Mucosa of descending colon (tissue), 3 donors: Measurements from ENCODE around the gene LILRA2. TPM values are rescaled to one million over a fixed set of nuclear protein-coding genes. Genes with fewer than 3 reads are reported as not detected.
A peak's percentile ranks its signal among the peaks of the same experiment; 100 is the strongest.
"Not testable (repeated sequence)": the region's sequence is repeated elsewhere in the genome, so short reads cannot be mapped to it uniquely, and the experiment has no call there.

Experiments
- ATAC-seq: fragments of 200-7000 bp; cut with Tn5 transposase; one replicate; pipeline ENCODE4 v1.9.1; 2020; ENCODE audit warnings: mild to moderate bottlenecking, moderate library complexity
- DNase-seq, 3 donors: peaks; one replicate each; pipeline ENCODE4 v3.0.0-alpha.2; 2020
- H3K36me3 ChIP-seq: fragments of 200-600 bp; one replicate; pipeline ENCODE4 v1.8.0; 2021; ENCODE audit warnings: low read depth, mild to moderate bottlenecking
- H3K4me1 ChIP-seq: fragments of 200-600 bp; one replicate; pipeline ENCODE4 v1.8.0; 2021; ENCODE audit warnings: low read depth, mild to moderate bottlenecking
- H3K4me3 ChIP-seq: fragments of 200-600 bp; one replicate; pipeline ENCODE4 v1.8.0; 2021; ENCODE audit warnings: mild to moderate bottlenecking
- H3K9me3 ChIP-seq: fragments of 200-600 bp; one replicate; pipeline ENCODE4 v1.8.0; 2021; ENCODE audit warnings: mild to moderate bottlenecking
- CTCF ChIP-seq: fragments of 200-600 bp; IDR thresholded peaks from one replicate; pipeline ENCODE4 v1.8.0; 2022; ENCODE audit warnings: antibody characterized with exemption, mild to moderate bottlenecking
- intact Hi-C, 2 donors: fragments of 100-400 bp; cut with DNase I in 1 of 2; cut with micrococcal nuclease in 1 of 2; formaldehyde crosslinking; loops; one replicate each; pipeline versions ENCODE4 v1.11.0 to v1.11.1; 2022; cut with DNase I, micrococcal nuclease
- total RNA-seq, 3 donors: library from RNA; stranded (reverse); fragmentation: NEBNext Ultra II Directional in 2 of 3; extraction: Animal tissue kit (Norgen Biotek cat#: 25700) in 2 of 3; gene quantifications; one replicate each; pipeline versions ENCODE4 v1.2.1 to v1.2.4, GENCODE V29; 2021 to 2023
- donor health status: DM: no; HTN: no; CAD: no; lungs with moderate emphysema.
- donor health status: DM: no; HTN: no; CAD: no.
- donor health status: DM: no; HTN: yes; CAD: no.

The LILRA2 gene
- total RNA-seq, 3 donors from 2014 or later, result 0.20 to 4.9 (median 2.6) TPM

- intact Hi-C loops, result loop anchor here in 1 of 2 donors (2.0 kb wide), 1 partner anchor 280 kb away; no protein-coding TSS in a partner anchor
- TF ChIP-seq CTCF, result no peak
These were observed 2.9 kb downstream of the LILRA2 start for GRCh38 chr19:54576411-54576976.

GRCh38 chr19:54577334-54577733, 3.7 kb downstream of the LILRA2 start:
- H3K4me3 ChIP-seq, result no peak overlapping the region
- no peaks in the 10 kb centered on the region for H3K36me3 ChIP-seq
- ATAC-seq, result no peak
- H3K9me3 ChIP-seq, result no peaks in the 10 kb centered on the region
- no peak for DNase-seq
- intact Hi-C loops, result loop anchor here in 1 of 2 donors (2.0 kb wide), 1 partner anchor 281 kb away; no protein-coding TSS in a partner anchor
- no peak for TF ChIP-seq CTCF
- H3K4me1 ChIP-seq, result no peaks in the 10 kb centered on the region

More at GRCh38 chr19:54576411-54576976, 2.9 kb downstream of the LILRA2 start:
- Histone ChIP-seq H3K9me3 (no peaks in the 10 kb centered on the region), H3K4me3 (no peak overlapping the region), H3K4me1 (no peaks in the 10 kb centered on the region), H3K36me3 (no peaks in the 10 kb centered on the region)
- DNase-seq (no peak), ATAC-seq (no peak)

- intact Hi-C loops, H3K9me3 ChIP-seq, H3K4me3 ChIP-seq, DNase-seq, H3K36me3 ChIP-seq, H3K4me1 ChIP-seq, ATAC-seq: not testable (repeated sequence)
These were observed 4.7 kb downstream of the LILRA2 start for GRCh38 chr19:54578268-54578667.

GRCh38 chr19:54586397-54586796, 12.8 kb downstream of the LILRA2 start:
- no peak for ATAC-seq
- Histone ChIP-seq H3K36me3 (no peaks in the 10 kb centered on the region), H3K4me3 (no peak overlapping the region), H3K9me3 (no peaks in the 10 kb centered on the region), H3K4me1 (no peaks in the 10 kb centered on the region)
- intact Hi-C loops, result no loop called here
- DNase-seq, result no peak
- no peak for TF ChIP-seq CTCF

- Histone ChIP-seq H3K36me3 (no peaks in the 10 kb centered on the region), H3K9me3 (no peaks in the 10 kb centered on the region), H3K4me1 (no peaks in the 10 kb centered on the region), H3K4me3 (no peak overlapping the region)
- ATAC-seq (no peak), DNase-seq (no peak)
- intact Hi-C loops, result no loop called here
- TF ChIP-seq CTCF, result no peak
These were observed 13.4 kb downstream of the LILRA2 start for GRCh38 chr19:54587026-54587425.

DNA sequence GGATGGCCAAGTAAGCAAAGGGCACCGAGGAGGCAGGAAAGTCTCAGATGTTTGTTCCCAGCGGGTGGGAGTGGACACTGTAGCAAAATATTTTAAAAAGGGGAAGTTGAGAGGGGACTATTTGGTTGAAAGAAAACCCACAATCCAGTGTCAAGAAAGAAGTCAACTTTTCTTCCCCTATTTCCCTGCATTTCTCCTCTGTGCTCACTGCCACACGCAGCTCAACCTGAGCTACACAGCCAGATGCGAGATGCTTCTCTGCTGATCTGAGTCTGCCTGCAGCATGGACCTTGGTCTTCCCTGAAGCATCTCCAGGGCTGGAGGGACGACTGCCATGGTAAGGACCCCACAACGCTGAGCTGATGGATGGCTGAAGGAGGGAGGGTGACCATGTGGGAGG, 19.9 kb downstream of the LILRA2 start, which contains the start of gene LILRA1:
LILRA1 (plus strand) TSS at position 188 of the 400 bp plus-strand sequence. CDS start 613 bp downstream, outside the sequence.
- H3K36me3 ChIP-seq, H3K9me3 ChIP-seq, intact Hi-C loops, H3K4me1 ChIP-seq, H3K4me3 ChIP-seq, DNase-seq: not testable (repeated sequence)
- peak; percentile 27 for ATAC-seq

GRCh38 chr19:54593931-54594626, 20.5 kb downstream of the LILRA2 start:
- DNase-seq, H3K4me1 ChIP-seq, intact Hi-C loops, H3K36me3 ChIP-seq, H3K4me3 ChIP-seq, H3K9me3 ChIP-seq: not testable (repeated sequence)
- peak; percentile 28 for ATAC-seq
